ENCODE results near the gene GALNT17. TPM values are rescaled to one million over a fixed set of nuclear protein-coding genes. Genes with fewer than 3 reads are reported as not detected.
"Not testable (repeated sequence)": the region's sequence is repeated elsewhere in the genome, so short reads cannot be mapped to it uniquely, and the experiment has no call there.

Gene GALNT17
- total RNA-seq, 1 donor from 2014 or later: 6.0 TPM

DNA sequence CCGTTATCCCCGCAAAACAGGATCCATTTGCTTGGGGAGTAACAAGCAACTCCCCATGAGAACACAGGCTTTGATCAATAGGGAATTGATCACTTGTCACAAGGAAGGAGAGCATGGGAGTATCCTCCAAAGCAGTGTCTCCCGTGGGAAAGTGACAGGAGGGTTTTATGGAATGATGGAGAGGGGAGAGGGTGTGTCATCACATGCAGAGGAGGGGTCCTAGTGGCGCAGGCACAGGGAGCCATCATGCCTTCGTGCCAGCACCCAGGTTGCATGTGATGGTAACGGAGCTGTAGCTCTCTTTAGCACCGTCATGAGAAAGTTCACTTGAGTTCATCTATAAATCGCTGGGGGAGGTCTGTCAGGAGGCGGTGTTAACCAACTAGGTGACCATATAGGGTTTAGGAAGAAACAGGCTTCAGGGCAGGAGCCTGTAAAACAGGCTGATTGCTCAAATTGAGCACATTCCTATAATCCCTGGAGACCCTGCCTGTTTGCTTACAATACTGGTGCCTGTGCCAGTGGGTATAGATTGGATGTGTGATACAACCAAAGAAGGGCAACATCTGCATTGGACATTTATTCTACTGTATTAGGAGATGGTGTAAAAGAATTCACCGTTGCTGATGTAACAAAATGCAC, 428.5 kb downstream of the GALNT17 start:
- DNase-seq (ENCODE audit: low spot score): no peak

DNA sequence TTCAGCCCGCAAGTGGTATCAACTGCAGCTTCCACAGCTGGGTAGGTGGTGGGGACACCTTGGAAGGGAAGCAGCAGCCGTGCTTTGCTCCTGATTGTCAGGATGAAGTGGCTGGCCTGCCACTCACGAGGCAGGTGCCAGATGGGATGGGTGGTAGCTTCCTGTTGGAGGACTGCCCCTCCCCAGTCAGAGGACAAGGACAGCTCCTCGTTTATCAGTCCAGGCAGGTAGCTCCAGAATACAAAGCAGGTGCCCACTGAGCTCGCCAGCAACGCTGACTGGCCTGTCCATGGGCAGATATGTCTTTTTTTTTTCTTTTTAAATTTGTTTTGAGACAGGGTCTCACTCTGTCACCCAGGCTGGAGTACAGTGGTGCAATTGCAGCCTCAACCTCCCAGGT, 431.3 kb downstream of the GALNT17 start:
- DNase-seq (ENCODE audit: low spot score): no peak

DNA sequence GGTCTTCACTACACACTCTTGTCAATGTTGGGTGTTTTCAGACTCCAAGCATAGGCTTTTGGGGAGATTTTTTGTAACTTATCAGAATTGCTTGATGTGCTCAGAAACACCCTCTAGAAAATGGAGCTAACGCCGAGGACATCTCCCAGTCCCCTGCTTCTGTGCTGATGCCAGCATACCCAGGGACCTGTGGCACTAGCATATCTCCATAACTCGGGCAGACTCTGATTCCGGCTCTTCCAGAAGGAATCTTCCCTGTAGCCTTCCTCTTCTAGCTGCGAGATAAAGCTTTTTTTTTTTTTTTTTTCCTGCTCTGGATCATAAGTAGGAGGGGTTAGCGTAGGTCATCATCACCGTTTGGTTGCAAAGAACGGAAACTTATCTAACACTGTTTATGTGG, 434.4 kb downstream of the GALNT17 start:
- DNase-seq (ENCODE audit: low spot score): no peak

DNA sequence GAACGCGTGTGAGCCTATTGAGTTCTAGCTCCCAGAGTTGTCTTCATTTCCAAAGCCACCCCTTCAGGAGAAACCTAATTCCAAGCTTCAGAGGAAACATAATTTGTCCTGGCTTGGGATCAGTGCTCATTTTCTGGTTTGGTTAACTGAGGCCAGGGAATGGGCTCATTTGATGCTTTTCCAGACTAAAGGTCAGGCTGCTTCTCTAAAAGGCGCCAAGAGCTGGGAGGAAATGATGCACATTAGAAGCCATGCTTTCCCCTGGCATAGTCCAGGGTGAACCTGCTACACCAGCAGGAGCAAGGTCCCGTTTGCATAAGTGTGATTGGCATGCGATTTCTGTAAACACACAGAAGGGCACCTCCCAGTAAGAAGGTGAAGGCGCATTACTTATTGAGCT, 435.0 kb downstream of the GALNT17 start:
- no peak for DNase-seq (ENCODE audit: low spot score)

DNA sequence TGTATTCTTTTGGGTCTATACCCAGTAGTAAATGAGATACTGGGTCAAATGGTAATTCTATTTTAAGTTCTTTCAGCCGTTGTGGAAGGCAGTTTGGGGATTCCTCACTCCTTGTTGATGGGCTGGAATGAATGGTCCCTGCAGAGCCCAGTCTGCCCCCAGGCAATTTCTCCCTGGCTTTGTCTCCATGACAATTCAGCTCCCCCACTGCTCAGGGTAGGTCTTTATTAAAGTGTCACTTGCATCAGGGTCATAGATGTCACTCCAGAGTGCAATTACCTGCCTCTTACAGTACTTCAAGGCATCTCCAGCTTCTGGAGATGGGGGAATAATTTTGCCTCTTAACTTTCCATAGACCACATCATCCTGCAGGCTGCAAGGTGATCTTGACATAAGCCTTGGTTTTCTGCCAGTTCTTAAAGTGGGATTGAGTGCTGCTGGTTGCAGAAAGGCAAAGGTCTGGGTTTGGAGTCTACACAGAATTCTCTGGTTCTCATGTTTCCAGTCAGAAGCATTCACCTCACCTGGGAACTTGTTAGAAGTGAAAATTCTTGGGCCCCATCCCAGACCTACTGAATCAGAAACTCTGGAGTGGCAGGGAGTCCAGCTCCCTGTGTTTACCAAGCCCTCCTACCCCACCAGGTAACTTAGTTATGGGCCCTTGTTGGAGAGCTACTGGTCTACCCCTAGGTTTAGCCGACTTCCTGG, 442.4 kb downstream of the GALNT17 start:
- DNase-seq (ENCODE audit: low spot score): no peak

DNA sequence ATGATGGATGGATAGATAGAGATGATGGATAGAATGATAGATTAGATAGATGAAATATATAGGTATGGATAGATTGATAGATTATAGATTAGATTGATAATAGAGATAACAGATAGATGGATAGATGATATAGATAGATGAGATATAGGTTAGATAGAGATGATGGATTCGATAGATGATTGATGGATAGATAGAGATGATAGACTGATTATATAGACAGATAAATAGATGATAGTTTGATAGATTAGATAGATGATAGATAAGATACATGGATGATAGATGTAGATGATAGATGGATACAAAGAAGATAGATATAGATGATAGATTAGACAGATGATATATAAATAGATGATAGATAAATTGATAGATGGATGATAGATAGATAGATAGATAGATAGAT, 448.1 kb downstream of the GALNT17 start:
- no peak for DNase-seq (ENCODE audit: low spot score)

DNA sequence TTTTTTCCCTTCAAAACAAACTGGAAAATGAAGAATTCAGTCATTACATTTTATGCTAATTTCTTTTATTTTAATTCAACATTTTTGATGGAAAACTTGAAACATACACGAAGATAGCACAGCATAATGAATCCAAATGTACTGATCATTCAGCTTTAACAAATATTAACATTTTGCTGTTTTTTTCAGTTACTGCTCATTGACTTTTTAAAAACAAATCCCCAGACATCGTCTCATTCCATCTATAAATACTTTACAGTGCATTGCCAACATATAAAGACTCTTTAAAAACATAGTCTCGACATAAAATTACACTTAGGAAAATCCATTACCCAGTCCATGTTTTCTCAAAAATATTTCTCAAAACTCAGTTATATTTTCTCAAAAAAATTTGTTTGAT, 452.3 kb downstream of the GALNT17 start:
- DNase-seq (ENCODE audit: low spot score): no peak

DNA sequence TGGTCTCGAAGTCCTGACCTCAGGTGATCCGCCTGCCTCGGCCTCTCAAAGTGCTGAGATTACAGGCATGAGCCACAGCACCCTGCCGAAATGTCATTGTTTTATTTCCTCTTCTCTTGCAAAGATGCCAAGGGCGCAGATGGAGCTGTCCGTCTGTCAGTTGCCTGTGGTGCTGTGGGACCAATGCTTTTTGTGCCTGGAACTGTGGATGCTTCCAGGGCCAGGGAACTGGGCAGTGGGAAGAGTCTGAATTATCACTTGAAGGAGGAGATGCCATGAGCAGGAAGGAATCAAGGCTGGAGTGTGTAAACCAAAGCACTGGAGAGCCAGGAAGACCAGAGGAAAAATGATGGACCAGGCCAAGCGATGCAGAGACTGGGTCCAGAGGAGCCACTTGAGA, 459.9 kb downstream of the GALNT17 start:
- no peak for DNase-seq (ENCODE audit: low spot score)

DNA sequence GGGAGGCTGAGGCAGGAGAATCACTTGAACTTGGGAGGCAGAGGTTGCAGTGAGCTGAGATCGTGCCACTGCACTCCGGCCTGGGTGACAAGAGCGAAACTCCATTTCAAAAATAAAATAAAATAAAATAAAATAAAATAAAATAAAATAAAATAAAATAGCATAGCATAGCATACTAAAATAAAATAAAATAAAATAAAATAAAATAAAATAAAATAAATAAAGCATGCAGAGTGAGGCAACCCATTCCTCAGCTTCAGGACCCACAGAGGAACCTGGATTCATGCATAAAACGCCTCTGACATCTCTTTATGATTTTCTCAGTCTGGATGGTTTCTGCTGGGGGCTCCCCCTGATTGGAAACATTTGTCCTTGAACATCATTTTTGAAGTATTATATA, 460.4 kb downstream of the GALNT17 start:
- not testable (repeated sequence) for DNase-seq (ENCODE audit: low spot score)

DNA sequence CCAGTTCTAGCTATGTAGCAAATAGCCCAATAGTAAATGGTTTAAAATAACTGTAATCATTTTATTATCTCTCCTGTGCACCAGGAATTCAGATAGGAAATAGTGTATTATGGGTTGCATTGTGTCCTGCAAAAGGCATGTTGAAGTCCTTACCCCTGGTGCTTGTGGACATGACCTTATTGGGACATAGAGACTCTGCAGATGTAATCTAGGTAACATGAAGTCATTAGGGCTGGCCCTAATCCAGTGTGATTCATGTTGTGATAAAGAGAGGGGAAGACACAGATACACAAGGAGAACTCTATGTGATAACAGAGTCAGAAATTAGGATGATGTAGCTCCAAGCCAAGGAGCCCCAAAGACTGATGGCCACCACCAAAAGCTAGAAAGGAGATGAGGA, 462.8 kb downstream of the GALNT17 start:
- no peak for DNase-seq (ENCODE audit: low spot score)

DNA sequence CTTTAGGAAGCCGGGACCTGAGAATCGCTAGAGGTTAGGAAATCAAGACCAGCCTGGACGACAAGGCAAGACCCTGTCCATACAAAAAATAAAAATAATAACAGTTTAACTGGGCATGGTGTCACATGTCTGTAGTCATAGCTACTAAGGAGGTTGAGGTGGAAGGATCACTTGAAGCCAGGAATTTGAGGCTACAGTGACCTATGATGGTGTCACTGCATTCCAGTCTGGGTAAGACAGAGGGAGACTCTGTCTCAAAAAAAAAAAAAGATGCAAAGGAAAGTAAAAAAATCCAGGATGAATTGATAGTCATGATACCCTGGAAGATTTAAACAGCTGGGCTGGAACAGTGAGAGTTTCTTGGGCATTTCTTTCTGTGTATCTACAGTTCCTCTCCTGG, 463.2 kb downstream of the GALNT17 start:
- DNase-seq (ENCODE audit: low spot score): no peak

DNA sequence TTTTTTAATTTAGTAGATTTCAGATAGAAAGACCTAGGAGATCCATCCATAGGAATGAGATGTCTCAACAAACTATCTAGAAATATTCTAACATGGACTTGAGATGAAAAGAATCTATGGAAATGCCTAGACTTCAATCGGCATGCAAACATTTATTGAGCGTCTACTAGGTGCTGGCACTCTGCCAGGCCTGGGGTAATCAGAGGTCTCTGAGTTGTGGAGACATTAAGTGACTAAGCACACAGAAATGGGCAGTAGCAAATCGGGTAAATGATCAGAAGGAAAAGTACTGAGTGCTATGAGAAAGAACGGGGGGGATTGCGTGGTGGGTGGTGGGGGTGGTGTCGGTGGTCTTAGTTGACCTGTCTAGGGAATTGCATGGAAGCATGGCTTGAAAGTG, 466.6 kb downstream of the GALNT17 start:
- no peak for DNase-seq (ENCODE audit: low spot score)

DNA sequence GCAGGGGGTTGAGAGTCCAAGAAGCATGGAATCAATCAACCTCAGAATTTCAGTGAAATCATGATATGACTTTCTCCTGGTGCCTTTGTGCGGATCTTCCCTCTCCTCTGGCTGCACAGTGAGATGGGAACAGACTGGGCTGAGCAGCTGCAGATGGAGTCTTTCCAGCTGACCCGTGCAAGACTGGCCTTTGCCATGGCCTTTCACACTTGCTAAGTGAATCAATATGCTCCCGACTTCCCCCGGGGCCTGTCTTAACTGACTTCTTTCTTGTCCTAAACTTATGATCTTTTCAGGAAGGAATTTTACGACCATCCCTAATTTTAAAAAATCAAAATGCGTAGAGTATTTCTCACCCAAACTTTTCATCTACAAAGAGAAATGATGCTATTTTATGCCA, 469.9 kb downstream of the GALNT17 start:
- DNase-seq (ENCODE audit: low spot score): no peak

DNA sequence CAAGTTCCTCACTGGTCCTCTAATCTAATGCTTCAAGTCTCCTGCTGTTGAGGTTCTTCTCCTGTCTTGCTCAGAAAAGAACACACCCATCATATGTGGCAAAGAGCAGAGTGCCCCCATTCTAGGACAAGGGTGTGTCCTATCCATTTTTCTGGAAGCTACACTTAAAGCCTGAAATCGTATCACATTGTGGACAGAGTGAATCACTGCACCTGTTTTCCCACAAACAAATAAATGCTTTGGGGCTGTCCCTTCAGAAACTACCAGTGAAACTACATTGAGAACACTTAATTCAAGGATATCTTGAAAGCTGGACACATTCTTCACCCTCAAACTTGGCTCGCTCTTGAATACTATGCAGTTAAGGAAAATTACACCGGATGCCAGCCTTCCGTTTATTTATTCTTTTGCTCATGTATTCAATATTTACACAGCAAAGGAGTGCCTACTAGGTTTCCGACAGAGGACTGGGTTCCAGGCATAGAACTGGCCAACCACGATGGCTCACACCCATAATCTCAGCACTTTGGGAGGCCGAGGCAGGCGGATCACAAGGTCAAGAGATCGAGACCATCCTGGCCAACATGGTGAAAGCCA, 473.0 kb downstream of the GALNT17 start:
- no peak for DNase-seq (ENCODE audit: low spot score)

DNA sequence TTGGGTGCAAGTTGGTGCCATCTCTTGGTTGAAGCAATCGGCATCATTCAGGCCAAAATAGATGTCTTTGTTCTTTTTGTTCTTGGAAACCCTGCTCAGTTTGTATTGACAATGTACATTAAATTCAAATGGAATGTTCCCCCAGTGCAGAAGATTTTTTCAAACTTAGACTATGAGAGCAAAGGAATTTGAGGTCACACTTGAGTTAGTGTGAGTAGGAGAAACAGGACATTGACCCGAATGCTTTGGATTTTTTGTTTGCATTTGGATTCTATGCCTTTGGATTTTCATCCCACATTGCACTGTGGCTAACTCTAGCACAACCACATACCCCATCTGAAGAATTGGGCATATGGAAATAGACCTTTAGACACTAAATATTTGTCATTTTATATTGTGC, 480.0 kb downstream of the GALNT17 start:
- no peak for DNase-seq (ENCODE audit: low spot score)

DNA sequence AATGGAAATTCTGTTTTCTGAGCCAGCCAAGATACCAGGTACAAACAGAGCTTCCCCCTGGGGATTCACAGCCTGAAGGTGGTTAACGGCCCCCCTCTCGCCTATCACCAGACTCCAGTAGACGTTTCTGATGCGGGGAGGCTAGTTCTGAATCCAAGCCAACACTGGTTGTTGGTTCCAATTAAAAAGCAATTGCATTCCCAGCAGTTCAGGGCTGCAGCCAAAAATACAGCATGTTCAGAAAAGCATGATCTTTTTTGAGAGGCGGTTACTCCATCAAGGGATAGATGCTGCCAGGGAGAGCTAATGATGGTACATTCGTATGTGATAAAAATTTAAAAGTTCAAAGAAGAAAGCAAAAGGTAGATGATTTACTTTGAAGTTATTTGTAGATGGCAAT, 481.0 kb downstream of the GALNT17 start:
- DNase-seq (ENCODE audit: low spot score): no peak

DNA sequence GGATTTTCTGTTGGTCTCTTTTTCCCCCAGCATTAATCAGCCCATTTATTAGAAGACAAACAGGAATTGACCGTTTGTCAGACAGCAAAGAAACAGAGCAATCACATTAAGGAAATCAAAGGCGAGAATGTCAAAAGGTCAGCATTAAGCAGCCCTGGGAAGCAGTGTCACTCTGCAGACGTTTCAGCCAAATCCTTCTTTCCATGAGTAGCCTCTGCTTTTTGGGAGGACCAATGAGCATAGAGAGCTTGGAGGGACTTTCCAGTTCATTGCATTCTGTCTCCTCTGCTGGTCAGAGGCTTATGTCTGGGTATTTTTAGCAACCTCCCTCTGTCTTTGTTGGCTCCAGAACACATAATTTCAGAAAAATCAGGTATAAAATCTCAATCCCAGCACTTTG, 481.4 kb downstream of the GALNT17 start:
- DNase-seq (ENCODE audit: low spot score): no peak

DNA sequence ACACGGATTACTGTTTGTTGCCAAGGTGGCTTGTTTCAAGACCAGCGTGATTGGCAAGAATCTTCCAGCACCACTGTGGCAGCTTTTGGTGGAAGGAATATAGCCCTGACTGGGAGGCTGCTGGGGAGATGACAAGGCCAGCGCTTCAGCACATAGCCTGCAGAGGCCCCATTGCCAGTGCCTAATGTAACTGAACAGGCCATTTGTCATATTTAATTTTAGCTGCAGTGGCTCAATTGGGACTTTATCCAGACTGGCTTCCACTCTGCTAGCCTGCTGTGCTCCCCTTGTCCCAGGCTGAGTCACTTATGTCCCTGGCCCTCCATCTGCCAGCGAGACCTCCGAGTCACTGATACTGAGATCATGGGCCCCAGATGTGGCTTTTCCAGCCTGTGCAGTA, 483.1 kb downstream of the GALNT17 start:
- DNase-seq (ENCODE audit: low spot score): no peak

DNA sequence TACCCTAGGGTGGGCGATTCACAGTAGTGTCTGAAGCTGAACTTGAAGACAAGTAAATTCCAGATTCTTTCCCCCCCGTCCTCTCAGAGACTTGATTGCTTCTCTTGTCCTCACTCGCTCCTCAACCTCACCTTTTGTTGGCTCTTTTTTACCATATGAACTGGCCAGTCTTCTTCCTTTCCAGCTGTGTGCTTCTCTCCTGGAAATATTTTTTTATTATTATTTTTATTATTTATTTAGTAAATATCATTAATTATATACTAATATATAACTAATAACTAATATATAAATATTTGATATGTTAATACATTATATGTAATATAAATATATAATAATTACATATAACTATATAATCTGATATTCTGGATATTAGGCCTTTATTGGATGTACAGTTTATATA, 484.3 kb downstream of the GALNT17 start:
- no peak for DNase-seq (ENCODE audit: low spot score)

DNA sequence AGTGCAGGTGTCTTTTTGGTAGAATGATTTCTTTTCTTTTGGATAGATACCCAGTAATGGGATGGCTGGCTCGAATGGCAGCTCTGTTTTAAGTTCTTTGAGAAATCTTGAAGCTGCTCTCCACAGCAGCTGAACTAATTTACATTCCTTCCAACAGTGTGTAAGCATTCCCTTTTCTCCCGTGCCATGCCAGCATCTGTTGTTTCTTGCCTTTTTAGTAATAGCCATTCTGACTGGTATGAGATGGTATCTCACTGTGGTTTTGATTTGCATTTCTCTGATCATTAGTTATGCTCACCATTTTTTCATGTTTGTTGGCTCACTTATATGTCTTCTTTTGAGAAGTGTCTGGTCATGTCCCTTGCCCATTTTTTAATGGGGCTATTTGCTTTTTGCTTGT, 486.3 kb downstream of the GALNT17 start:
- no peak for DNase-seq (ENCODE audit: low spot score)

DNA sequence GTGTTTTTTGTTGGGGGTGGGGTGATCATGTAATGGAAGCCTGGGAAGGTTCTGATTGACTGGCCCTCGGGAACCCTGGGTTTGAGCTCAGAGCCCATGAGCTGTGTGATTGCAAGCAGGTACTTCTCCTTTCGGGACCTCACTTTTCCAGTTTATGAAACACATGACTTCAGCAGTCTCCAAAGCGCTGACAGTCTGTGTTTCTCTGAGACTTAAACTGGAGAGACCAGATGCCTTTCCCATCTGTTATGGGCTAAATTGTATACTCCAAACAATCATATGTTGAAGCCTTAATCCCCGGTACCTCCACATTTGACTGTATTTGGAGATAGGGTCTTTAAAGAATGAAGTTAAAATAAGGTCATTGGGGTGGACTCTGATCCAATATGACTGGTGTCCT, 493.6 kb downstream of the GALNT17 start:
- no peak for DNase-seq (ENCODE audit: low spot score)

DNA sequence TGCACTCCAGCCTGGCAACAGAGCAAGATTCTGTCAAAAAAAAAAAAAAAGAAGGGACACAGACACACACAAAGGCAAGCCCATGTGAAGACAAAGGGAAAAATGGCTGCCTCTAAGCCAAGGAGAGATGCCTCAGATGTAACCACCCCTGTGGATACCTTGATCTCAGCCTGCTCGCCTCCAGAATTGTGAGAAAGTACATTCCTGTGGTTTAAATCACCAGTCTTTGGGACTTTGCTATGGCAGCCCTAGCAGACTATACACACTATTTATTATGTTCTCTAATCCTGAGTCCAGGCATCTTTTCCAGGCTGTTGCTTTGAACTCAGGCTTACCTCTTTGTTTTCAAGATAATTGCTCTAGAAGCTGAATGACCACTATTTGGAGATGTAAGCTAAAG, 494.3 kb downstream of the GALNT17 start:
- no peak for DNase-seq (ENCODE audit: low spot score)

DNA sequence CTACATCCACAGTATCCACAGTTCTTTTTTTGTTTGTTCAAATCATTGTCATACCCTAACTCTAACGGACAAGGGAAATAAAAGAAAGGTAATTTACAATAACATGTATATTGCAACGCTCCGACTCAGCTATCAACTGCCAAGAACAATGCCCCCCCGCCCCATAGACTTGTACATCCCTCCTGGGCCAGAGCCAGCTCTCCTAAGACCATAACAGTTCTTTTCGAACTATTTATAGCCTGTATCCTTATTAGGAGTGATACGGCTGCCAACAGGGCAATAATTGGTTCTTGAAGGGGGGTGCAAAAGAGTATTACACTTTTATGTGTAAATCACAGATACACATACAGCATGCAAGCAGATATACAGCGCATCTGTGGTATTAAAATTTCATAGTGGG, 495.7 kb downstream of the GALNT17 start:
- DNase-seq (ENCODE audit: low spot score): no peak

DNA sequence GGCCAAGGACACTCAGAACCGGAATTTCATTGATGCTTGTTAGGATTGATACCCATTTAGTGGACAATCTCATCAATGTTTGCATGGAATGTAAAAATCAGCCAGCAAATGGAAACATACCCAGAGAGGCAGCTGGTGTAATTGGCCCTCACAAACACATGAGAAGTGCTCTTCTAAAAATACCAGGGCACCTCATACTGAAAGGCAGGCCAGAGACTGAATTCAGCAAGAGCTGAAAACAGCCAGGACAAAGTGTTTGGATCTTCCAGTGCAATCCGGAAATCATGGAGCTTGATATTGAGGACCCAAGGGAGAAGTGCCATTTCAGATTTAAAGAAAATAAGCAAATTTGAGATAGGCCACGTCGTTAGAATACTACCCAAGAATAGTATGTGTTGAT, 498.6 kb downstream of the GALNT17 start:
- no peak for DNase-seq (ENCODE audit: low spot score)
